NT2/D1 (cell line): ENCODE results near the gene FBXO17.

ENCODE experiments used
- YY1 ChIP-seq: IDR thresholded peaks from 2 replicates; pipeline ENCODE4 v1.6.1; 2011; ENCODE audit not compliant: insufficient read length, insufficient read depth
- ZNF274 ChIP-seq: IDR thresholded peaks from 2 replicates; pipeline ENCODE4 v1.6.1; 2011; ENCODE audit warnings: mild to moderate bottlenecking, low read depth, low read length

- TF ChIP-seq ZNF274 (no peak), YY1 (no peak)
Observed at GRCh38 chr19:38907670-38908069, 67.9 kb downstream of the FBXO17 start.
